Hepatocyte (in vitro differentiated cells): ENCODE data around the gene CCDC102A. TPM values are rescaled to one million over a fixed set of nuclear protein-coding genes. Genes with fewer than 3 reads are reported as not detected.

Source experiments
- DNase-seq: peaks from one replicate; pipeline ENCODE4 v3.0.0-alpha.2; 2016; ENCODE audit warnings: low spot score
- H2AFZ ChIP-seq: fragments of 200-600 bp; sonication (generic); 2 replicates; pipeline ENCODE4 v1.6.0; 2016; ENCODE audit warnings: antibody characterized with exemption, mild to moderate bottlenecking
- H3K27ac ChIP-seq: fragments of 200-600 bp; sonication (generic); 2 replicates; pipeline ENCODE4 v1.5.1; 2016; ENCODE audit warnings: mild to moderate bottlenecking
- H3K27me3 ChIP-seq: fragments of 200-600 bp; sonication (generic); 2 replicates; pipeline ENCODE4 v1.6.1; 2016
- H3K36me3 ChIP-seq: fragments of 200-600 bp; sonication (generic); replicated peaks from 2 replicates; pipeline ENCODE4 v1.5.1; 2016; ENCODE audit warnings: low read depth; ENCODE audit not compliant: insufficient read depth
- H3K4me1 ChIP-seq: fragments of 200-600 bp; sonication (generic); 2 replicates; pipeline ENCODE4 v1.5.1; 2016; ENCODE audit warnings: mild to moderate bottlenecking, moderate library complexity; ENCODE audit not compliant: insufficient read depth
- H3K4me2 ChIP-seq: fragments of 200-600 bp; sonication (generic); 2 replicates; pipeline ENCODE4 v1.6.0; 2016
- H3K4me3 ChIP-seq: fragments of 200-600 bp; sonication (generic); 2 replicates; pipeline ENCODE4 v1.5.1; 2016; ENCODE audit warnings: mild to moderate bottlenecking
- H3K79me2 ChIP-seq: fragments of 200-600 bp; sonication (generic); 2 replicates; pipeline ENCODE4 v1.6.0; 2017; ENCODE audit warnings: mild to moderate bottlenecking
- H3K9me2 ChIP-seq: fragments of 200-600 bp; sonication (generic); replicated peaks from 2 replicates; pipeline ENCODE4 v1.6.0; 2017; ENCODE audit warnings: mild to moderate bottlenecking; ENCODE audit not compliant: insufficient read depth
- H3K9me3 ChIP-seq: fragments of 200-600 bp; sonication (generic); 2 replicates; pipeline ENCODE4 v1.5.1; 2016; ENCODE audit warnings: low read depth, mild to moderate bottlenecking
- H4K20me1 ChIP-seq: fragments of 200-600 bp; sonication (generic); 2 replicates; pipeline ENCODE4 v1.6.0; 2016; ENCODE audit warnings: mild to moderate bottlenecking; ENCODE audit not compliant: insufficient read depth, poor library complexity, severe bottlenecking
- CTCF ChIP-seq: fragments of 200-600 bp; sonication (generic); IDR thresholded peaks from 2 replicates; pipeline ENCODE4 v1.5.1; 2016; ENCODE audit warnings: antibody characterized with exemption, mild to moderate bottlenecking; ENCODE audit not compliant: poor library complexity
- EZH2 ChIP-seq: fragments of 200-600 bp; sonication (generic); IDR thresholded peaks from 2 replicates; pipeline ENCODE4 v1.6.1; 2016; ENCODE audit warnings: antibody characterized with exemption, mild to moderate bottlenecking, borderline replicate concordance
- EZH2phosphoT487 ChIP-seq: fragments of 200-600 bp; sonication (generic); IDR thresholded peaks from one replicate; pipeline ENCODE4 v1.6.1; 2018; ENCODE audit warnings: antibody characterized with exemption, mild to moderate bottlenecking, low read depth, moderate library complexity; ENCODE audit not compliant: unreplicated experiment, severe bottlenecking
- WGBS: methylation state at CpG from one replicate; pipeline ENCODE4 v1.1.6; 2016; ENCODE audit warnings: low lambda C conversion rate; ENCODE audit errors: missing lambda C conversion rate; 5-methylcytosine and 5-hydroxymethylcytosine counted together
- polyA plus RNA-seq: library from polyadenylated mRNA; unstranded; fragments of >200 nt; fragmentation: Nextera tagmentation; extraction: Ambion mirVana; gene quantifications from 2 replicates; pipeline ENCODE4 v1.2.1, GENCODE V29; 2016
- total RNA-seq: library from RNA; depleted of rRNA; stranded (reverse); fragments of >200 nt; gene quantifications from 2 replicates; pipeline ENCODE4 v1.2.3, GENCODE V29; 2014

CCDC102A gene
- 10.5 and 11.4 TPM in 2 replicates for total RNA-seq
- polyA plus RNA-seq = 13.1 and 17.2 TPM in 2 replicates

GRCh38 chr16:57536306-57537193 is at the start of gene CCDC102A:
Gene CCDC102A (minus strand): TSS chr16:57536571. CDS start chr16:57529177, 7,394 bp downstream.
- peaks cover 32% of the 10 kb centered on the region for H3K4me1 ChIP-seq
- no peaks in the 10 kb centered on the region for H3K27me3 ChIP-seq
- DNase-seq = peak; percentile 69
- H4K20me1 ChIP-seq = no peaks in the 10 kb centered on the region
- peaks cover 33% of the 10 kb centered on the region for H3K79me2 ChIP-seq
- WGBS = 4% methylated on average over 49 of the region's 81 CpGs
- peak within 1 kb of the TSS; percentile 94 for H2AFZ ChIP-seq
- TF ChIP-seq EZH2 (no peak), CTCF (no peak), EZH2phosphoT487 (no peak)
- H3K9me3 ChIP-seq = no peaks in the 10 kb centered on the region
- H3K4me3 ChIP-seq = peak within 1 kb of the TSS; percentile 96
- peak within 1 kb of the TSS; percentile 95 for H3K4me2 ChIP-seq
- H3K9me2 ChIP-seq = no peaks in the 10 kb centered on the region
- peak within 1 kb of the TSS; percentile 73 for H3K27ac ChIP-seq
- H3K36me3 ChIP-seq = no peaks in the 10 kb centered on the region

GRCh38 chr16:57585051-57585687 is 48.8 kb upstream of the CCDC102A start:
- WGBS = 63% methylated on average over 3 of the region's 3 CpGs
- peaks cover 2% of the 10 kb centered on the region for H3K27me3 ChIP-seq
- no peak overlapping the region for H3K27ac ChIP-seq
- no peaks in the 10 kb centered on the region for H3K9me3 ChIP-seq
- no peak overlapping the region for H2AFZ ChIP-seq
- H3K9me2 ChIP-seq = no peaks in the 10 kb centered on the region
- no peak overlapping the region for H3K4me2 ChIP-seq
- H3K36me3 ChIP-seq = no peaks in the 10 kb centered on the region
- no peak overlapping the region for H3K4me3 ChIP-seq
- H3K4me1 ChIP-seq = peaks cover 1% of the 10 kb centered on the region
- no peaks in the 10 kb centered on the region for H4K20me1 ChIP-seq
- TF ChIP-seq EZH2phosphoT487 = no peak
- TF ChIP-seq EZH2 = no peak
- no peak for TF ChIP-seq CTCF
- H3K79me2 ChIP-seq = no peaks in the 10 kb centered on the region
- DNase-seq = no peak

GRCh38 chr16:57579361-57579665 is 42.9 kb upstream of the CCDC102A start:
- no peaks in the 10 kb centered on the region for H3K36me3 ChIP-seq
- no peaks in the 10 kb centered on the region for H3K27me3 ChIP-seq
- peaks cover 9% of the 10 kb centered on the region for H3K4me1 ChIP-seq
- 96% methylated on average over 2 of the region's 2 CpGs for WGBS
- DNase-seq = no peak
- H3K4me3 ChIP-seq = no peak overlapping the region
- no peaks in the 10 kb centered on the region for H3K79me2 ChIP-seq
- no peaks in the 10 kb centered on the region for H3K9me2 ChIP-seq
- H2AFZ ChIP-seq = no peak overlapping the region
- no peaks in the 10 kb centered on the region for H3K9me3 ChIP-seq
- H4K20me1 ChIP-seq = no peaks in the 10 kb centered on the region
- H3K4me2 ChIP-seq = no peak overlapping the region
- no peak overlapping the region for H3K27ac ChIP-seq
- TF ChIP-seq CTCF (no peak), EZH2 (no peak), EZH2phosphoT487 (no peak)
